HCEC 1CT (cell line): ENCODE results near the gene PKM.
"Not testable (repeated sequence)": the region's sequence is repeated elsewhere in the genome, so short reads cannot be mapped to it uniquely, and the experiment has no call there.

Experiments
- DNase-seq: peaks from one replicate; pipeline ENCODE4 v3.0.0-alpha.2; 2017

Gene PKM

GRCh38 chr15:72175186-72176044 lies 55.6 kb downstream of the PKM start:
- no peak for DNase-seq

DNA sequence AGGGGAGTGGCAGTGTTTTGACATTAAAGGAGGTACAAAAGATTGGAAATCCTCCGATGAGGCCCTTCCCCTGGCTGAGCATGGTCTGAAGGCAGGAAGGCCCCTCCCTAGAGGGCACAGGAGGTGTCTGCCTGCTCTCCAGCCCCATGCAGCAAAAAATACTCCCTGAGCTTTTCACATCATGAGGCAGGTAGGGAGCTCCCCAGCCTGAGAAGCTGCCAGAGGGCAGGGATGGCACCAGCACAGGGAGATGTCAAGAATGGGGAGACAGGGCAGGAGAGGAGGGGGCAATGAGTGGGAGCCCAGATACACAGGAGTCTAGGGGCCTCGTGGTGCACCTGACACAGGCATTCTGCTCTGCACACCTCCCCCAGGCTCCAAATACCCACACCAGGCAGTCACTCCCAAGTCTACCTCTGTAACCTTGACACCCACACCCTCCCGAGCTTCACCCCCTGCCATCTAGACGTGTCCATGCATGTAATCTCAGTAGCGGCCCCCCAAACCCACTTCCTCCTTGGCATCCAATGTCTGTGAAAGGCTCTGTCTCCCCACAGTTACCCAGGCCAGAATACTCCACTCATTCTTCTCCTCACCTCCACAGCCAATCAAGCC lies 56.3 kb downstream of the PKM start:
- no peak for DNase-seq

- no peak for DNase-seq
Measured at GRCh38 chr15:72173864-72174550, 57.0 kb downstream of the PKM start.

- DNase-seq = no peak
Measured at GRCh38 chr15:72173401-72173800, 57.6 kb downstream of the PKM start.

DNA sequence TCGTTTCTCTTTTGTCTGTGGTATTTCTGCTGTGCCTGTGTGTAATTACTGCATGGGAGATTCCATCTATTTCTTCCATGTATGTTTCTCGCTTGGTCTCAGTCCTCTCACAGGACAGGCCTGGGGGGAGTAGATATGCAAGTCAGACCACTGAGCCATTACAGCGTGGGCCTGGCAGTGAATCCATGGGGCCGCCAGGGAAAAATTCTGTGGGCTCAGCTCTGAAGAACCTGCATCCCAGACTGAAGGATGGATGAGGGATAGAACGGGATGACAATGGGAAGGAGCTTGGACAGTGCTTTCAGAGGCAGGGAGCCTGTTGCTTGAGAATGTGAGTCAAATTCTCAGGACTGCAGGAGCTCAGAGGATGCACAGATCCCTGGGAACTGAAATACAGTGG lies 58.2 kb downstream of the PKM start:
- no peak for DNase-seq

- not testable (repeated sequence) for DNase-seq
Measured at GRCh38 chr15:72171978-72172377, 59.0 kb downstream of the PKM start.

- DNase-seq = no peak
Measured at GRCh38 chr15:72170691-72171090, 60.3 kb downstream of the PKM start.

- DNase-seq = no peak
Measured at GRCh38 chr15:72169921-72170611, 60.9 kb downstream of the PKM start.

- no peak for DNase-seq
Measured at GRCh38 chr15:72169236-72169920, 61.6 kb downstream of the PKM start.

DNA sequence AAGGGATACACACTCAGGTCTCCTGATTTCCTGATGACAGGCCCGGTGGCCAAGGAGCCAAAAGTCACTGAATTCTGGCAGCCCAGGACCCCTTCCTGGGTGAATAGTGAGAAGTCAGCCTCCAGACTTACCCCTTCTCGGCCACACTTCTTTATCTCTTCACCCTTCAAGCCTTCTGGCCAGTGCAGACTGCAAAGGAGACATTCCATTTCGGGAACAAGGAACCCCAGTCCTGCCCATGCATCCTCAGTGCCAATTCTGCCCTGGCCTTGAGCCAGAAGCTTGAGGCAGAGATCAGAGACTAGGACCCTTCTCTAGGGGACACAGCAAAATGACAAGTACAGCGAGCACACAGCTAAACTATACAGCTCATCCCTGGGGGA lies 62.2 kb downstream of the PKM start:
- no peak for DNase-seq

- no peak for DNase-seq
Measured at GRCh38 chr15:72168131-72168807, 62.7 kb downstream of the PKM start.

GRCh38 chr15:72167445-72167844 lies 63.5 kb downstream of the PKM start:
- no peak for DNase-seq

DNA sequence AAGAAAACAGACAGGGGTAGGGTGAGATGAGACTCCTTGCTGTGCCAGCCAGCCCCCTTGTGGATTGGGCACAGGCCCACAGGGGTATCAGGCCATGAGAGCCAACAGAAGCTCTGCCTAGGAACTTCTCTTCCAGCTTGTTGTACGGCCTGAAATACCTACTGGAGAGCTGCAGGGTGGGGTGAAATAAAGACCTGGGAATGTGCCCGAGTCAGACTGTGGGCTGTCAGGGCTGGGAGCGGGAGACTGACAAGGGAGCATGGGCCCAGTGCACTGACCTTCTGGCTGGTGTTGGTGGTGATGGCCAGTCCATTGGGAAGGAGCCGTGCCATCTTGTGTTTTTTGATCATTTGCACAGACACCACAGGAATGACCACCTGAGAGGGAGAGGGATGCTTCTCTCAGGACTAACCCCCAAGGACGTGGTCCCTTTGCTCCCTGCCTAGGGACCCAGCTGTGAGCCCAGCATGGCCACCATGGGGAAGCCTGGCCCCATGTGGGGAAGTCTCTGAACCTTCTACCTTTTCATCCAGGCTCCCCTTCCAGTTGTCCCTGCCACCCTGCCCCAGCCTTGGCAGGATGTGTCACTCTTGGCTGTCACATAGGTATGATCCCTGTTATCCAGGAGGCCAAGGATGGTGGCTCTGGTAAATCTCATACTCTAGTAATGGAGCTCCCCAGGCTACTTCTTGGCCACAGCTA lies 64.1 kb downstream of the PKM start:
- no peak for DNase-seq

DNA sequence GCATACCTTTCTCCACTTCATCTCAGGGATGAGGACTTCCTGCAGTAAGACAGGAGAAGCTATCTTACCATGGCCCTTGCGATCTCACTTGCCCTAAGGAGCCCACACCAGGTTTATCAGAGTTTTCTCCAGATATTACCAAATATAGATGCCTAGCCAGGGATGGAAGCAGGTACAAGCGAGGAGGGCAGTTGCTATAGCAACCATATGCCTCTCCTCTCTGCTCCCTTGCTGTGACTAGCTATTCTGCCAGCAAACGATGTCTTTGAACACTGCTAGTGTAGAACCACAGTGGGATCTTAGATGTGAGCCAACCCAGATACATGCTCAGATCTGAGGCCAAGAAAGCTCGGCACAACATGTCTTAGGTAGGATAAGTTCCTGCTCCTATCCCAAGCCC lies 67.3 kb downstream of the PKM start:
- DNase-seq = no peak

DNA sequence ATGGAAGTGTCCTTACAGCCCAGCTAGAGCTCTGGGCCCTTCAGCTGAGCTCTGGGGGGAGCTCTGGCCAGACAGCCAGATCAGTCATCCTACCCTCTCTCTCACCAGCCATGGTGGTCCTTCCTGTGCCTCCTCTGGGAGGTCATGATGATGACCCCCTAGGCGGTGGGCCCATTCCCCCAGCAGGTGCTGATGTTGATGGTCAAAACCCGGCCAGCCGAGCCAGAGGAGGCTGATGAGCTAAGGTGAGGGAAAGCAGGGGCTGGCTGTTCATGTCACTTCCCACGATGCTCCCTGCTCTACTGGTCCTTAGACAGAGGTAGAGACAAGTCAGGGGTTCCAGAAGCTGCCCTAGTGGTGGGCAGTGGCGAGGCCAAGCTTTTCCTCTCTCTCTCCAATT lies 68.4 kb downstream of the PKM start:
- DNase-seq = no peak

GRCh38 chr15:72161361-72162132 lies 69.4 kb downstream of the PKM start:
- DNase-seq = no peak

- no peak for DNase-seq
Measured at GRCh38 chr15:72160696-72161245, 70.2 kb downstream of the PKM start.

DNA sequence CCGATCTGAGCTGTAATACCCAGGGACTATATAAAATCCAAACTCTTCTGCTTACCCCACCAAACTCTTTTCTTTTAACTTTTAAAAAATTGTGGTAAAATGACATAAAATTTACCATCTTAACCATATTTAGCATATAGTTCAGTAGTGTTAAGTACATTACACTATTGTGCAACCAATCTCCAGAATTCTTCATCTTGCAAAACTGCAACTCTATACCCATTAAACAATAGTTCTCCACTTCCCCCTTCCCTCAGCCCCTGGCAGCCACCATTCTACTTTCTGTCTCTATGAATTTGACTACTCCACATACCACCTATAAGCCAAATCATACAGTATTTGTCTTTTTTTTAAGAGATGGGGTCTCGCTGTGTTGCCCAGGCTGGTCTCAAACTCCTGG lies 74.1 kb downstream of the PKM start:
- DNase-seq = no peak

GRCh38 chr15:72155635-72156616 lies 75.1 kb downstream of the PKM start:
- DNase-seq = peak; percentile 70
